Smooth muscle cell of bladder (primary cell): Measurements from ENCODE around the gene AK2. TPM values are rescaled to one million over a fixed set of nuclear protein-coding genes. Genes with fewer than 3 reads are reported as not detected.

Experiments used
- total RNA-seq: library from RNA; depleted of rRNA; stranded (reverse); fragments of >200 nt; gene quantifications from 2 replicates; pipeline ENCODE4 v1.2.3, GENCODE V29; 2014

AK2 gene
- 71.7 and 93.1 TPM in 2 replicates for total RNA-seq

DNA sequence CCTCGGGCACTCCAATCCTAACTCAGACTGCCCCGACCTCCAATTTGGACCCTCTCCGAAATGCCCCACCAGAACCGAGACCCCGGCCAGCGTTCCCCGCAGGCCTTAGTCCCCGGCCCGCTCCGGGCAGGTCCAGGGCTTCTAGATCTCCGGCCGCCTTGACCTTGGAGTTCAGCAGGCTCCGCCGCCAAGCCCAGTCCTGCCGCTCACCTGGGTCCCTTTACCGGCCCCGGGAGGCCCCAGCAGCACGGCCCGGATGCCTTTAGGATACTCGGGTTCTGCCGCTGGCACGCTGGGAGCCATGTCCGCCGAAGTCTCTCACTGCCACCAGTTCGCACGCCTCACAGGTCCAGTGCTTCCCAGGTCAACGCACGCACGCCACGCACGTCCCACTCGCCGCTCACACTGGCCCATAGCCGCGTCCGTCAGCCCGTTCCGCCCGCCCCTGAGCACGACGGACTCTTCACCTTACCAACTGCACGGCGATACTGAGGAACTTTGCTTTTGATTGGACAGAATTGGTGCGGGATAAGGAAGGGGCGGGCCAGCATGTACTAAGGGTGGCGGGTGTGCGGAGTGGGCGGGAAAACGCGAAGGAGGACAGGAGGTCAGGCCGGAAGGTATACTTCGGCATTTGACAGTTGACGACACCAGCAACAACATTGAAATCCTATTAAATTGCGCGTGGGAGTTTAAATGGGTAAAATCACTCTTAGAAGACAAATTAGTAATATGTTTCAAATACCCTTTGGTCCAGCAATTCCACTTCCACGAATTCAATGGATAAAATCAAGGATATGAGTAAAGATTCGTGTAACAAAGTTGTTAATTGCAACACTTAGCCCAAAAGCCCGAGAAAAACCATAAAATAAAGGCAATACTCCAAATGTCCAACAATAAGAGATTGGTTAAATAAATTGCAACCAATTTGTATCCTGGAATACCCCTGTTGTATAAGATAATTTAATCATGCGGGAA is at the start of gene AK2:
TSS of gene AK2 (minus strand) at position 358 of the 978 bp plus-strand sequence. CDS start at position 303, 55 bp downstream.

DNA sequence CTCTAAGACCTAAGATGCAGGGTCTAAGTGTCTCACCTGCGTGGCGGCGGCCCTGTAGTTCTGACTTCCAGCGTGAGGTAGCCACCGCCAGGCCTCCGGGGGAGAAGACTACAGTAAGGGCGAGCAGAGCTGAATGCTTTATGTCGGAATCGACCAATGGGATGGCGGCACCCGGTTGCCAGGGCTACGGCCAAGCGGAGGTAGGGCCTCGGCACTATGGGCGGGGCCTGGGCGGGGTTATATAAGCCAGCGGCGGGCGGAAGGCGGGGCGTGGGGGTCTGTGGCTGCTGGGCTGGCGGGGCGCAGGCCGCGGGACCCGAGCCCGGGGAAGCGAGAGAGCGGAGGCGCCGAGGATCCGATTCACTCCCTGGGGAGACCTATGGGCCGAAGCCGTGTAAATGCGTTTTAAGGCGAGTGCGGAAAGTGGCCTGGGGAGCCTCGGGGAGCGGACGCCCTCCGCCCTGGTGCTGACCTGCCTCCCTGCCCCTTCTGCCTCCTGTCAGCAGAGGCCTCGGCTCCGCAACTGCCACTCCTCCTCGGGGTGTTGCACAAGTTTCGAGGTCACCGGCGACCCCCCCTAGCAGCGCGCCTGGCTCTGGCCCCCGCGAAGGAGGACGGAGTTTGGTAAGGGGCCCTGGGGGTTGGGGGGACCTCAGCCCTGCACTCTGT is 44.3 kb upstream of the AK2 start, which contains the start of gene AZIN2:
TSS of gene AZIN2 (plus strand) at position 269 of the 669 bp plus-strand sequence. CDS start 1,097 bp downstream, outside the sequence.

DNA sequence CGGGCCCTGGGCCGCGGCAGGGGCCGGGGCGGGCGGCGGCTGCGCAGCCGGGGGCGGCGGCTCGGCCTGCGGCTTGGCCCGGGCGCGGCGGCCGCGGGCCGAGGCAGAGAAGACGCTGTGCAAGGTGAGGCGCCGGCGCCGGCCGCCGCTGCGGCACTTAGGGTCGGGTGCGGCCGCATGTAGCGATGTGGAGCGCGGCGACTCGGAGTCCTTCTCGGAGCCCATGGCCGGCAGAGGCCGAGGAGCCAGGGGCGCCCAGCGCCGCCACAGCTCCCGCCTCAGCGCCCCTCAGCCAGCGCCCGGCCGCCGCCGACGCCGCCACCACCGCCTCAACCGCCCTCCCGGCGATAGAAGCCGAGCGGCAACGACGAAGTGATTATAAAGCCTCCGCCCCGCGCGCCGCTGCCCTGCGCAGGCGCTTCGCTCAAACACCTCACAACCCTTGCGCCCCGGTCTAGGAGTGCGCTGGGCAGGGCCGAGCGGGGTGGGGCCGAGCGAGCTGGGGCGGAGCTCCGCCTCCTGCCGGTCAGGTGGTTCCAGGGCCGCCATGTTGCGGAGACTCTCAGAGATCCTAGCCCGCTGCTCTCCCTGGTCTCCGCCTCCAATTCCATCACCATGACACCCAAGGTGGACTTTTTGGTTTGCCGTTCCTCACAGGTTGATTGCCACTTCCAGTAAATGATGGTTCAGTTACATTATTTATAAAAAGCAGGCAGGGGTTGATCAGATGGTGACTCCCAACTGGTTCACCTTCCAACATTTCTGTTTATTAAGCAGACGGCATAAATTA is 72.0 kb downstream of the AK2 start, which contains the start of gene RNF19B:
TSS of gene RNF19B (minus strand) at position 349 of the 790 bp plus-strand sequence. CDS start at position 225, 124 bp downstream.

Other genes with a start within 250 kb of the AK2 start
- gene YARS1, start 219.5 kb downstream of the AK2 start, total RNA-seq = 144 and 160 TPM in 2 replicates
- 26.6 and 36.5 TPM in 2 replicates for gene S100PBP, start 219.2 kb downstream of the AK2 start, total RNA-seq
- gene FNDC5, start 166.0 kb downstream of the AK2 start, total RNA-seq = 1.8 and 4.0 TPM in 2 replicates
- gene HPCA, start 150.4 kb downstream of the AK2 start, total RNA-seq = under 0.01 and 0.18 TPM in 2 replicates
- gene TMEM54, start 135.5 kb downstream of the AK2 start, total RNA-seq = 29.4 and 42.3 TPM in 2 replicates
- 8.7 and 8.8 TPM in 2 replicates for gene RNF19B, start 72.1 kb downstream of the AK2 start, total RNA-seq
- gene AZIN2, start 44.3 kb upstream of the AK2 start, total RNA-seq = 7.7 and 12.8 TPM in 2 replicates
- gene TRIM62, start 145.2 kb upstream of the AK2 start, total RNA-seq = 1.8 and 2.3 TPM in 2 replicates
- gene ZNF362, start 219.6 kb upstream of the AK2 start, total RNA-seq = 2.6 and 4.2 TPM in 2 replicates